ENCODE results near the gene UBA5. TPM values are rescaled to one million over a fixed set of nuclear protein-coding genes. Genes with fewer than 3 reads are reported as not detected.
A peak's percentile ranks its signal among the peaks of the same experiment; 100 is the strongest.

Gene UBA5
- total and polyA plus RNA-seq, 2 of the 13 experiments (the other 11 are each of a cell fraction or from before 2014, with no cell fraction given), result 30.2 to 46.8 TPM

- TF ChIP-seq GPBP1L1 (CRISPR knock-in tag; IDR thresholded peaks at IDR 0.05) (no peak), SP1 (IDR thresholded peaks at IDR 0.05) (no peak), SP1 (CRISPR knock-in tag; IDR thresholded peaks at IDR 0.05) (peak; percentile 63), ZNF839 (CRISPR knock-in tag; IDR thresholded peaks at IDR 0.05; ENCODE audit: borderline replicate concordance) (no peak), NRL (CRISPR knock-in tag; IDR thresholded peaks at IDR 0.05; ENCODE audit: borderline replicate concordance) (no peak), POLR2AphosphoS5 (IDR thresholded peaks at IDR 0.05; ENCODE audit: low read depth, low read length) (peak; percentile 85), MEF2D (CRISPR knock-in tag; IDR thresholded peaks at IDR 0.05) (no peak), HOMEZ (CRISPR knock-in tag; IDR thresholded peaks at IDR 0.05; ENCODE audit: low read depth) (no peak), ZNF788 (CRISPR knock-in tag; IDR thresholded peaks at IDR 0.05; ENCODE audit: borderline replicate concordance) (no peak), ZNF567 (CRISPR knock-in tag; IDR thresholded peaks at IDR 0.05; ENCODE audit: borderline replicate concordance) (0 out of 2 replicates have a peak, but pooled peaks have one; percentile 73), ZBTB38 (CRISPR knock-in tag; IDR thresholded peaks at IDR 0.05) (peak; percentile 45; the same call in 1 of the 2 replicates), ZNF691 (CRISPR knock-in tag; IDR thresholded peaks at IDR 0.05; ENCODE audit: borderline replicate concordance, low read depth) (no peak), AKNA (CRISPR knock-in tag; IDR thresholded peaks at IDR 0.05; ENCODE audit: borderline replicate concordance) (no peak), RBM39 (IDR thresholded peaks at IDR 0.05; ENCODE audit: low read depth, low read length, poor library complexity, severe bottlenecking) (no peak), CEBPG (CRISPR knock-in tag; IDR thresholded peaks at IDR 0.05) (no peak), ZBTB46 (CRISPR knock-in tag; IDR thresholded peaks at IDR 0.05; ENCODE audit: borderline replicate concordance) (no peak)
Observed at GRCh38 chr3:132722165-132723023, 62.3 kb downstream of the UBA5 start, which contains the start of gene NPHP3 (continued).

Data from HepG2 (cell line).